Epithelial cell of esophagus (primary cell): ENCODE measurements around the gene DNAH14.
"Not testable (repeated sequence)": the region's sequence is repeated elsewhere in the genome, so short reads cannot be mapped to it uniquely, and the experiment has no call there.

Experiments
- DNase-seq: peaks from one replicate; pipeline ENCODE4 v3.0.0; 2010; ENCODE audit warnings: low read depth
- H3K4me3 ChIP-seq: 2 replicates; pipeline ENCODE4 v1.5.1; 2011; ENCODE audit warnings: mild to moderate bottlenecking, low read length, control low read depth
- TF ChIP-seq, protein P1 (sequence below): IDR thresholded peaks from 2 replicates; pipeline ENCODE4 v1.5.1; 2011; ENCODE audit warnings: low read depth, mild to moderate bottlenecking, low read length, control low read depth, inconsistent platforms; ENCODE audit not compliant: insufficient read depth; ENCODE audit errors: missing control alignments

DNAH14 gene

DNA sequence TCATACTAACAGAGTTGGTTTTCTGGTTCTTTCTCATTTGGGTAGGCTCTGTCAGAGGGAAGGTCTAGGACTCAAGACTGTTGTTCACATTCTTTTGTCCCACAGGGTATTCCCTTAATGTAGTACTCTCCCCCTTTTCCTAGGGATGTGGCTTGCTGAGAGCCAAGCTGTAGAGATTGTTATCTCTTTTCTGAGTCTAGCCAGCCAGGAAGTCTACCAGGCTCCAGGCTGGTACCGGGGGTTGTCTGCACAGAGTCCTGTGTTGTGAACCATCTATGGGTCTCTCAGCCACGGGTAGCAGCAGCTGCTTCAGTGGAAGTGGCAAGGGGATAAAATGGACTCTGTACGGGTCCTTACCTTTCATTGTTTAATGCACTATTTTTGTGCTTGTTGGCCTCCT is 272.0 kb downstream of the DNAH14 start:
- TF ChIP-seq, protein P1, sequence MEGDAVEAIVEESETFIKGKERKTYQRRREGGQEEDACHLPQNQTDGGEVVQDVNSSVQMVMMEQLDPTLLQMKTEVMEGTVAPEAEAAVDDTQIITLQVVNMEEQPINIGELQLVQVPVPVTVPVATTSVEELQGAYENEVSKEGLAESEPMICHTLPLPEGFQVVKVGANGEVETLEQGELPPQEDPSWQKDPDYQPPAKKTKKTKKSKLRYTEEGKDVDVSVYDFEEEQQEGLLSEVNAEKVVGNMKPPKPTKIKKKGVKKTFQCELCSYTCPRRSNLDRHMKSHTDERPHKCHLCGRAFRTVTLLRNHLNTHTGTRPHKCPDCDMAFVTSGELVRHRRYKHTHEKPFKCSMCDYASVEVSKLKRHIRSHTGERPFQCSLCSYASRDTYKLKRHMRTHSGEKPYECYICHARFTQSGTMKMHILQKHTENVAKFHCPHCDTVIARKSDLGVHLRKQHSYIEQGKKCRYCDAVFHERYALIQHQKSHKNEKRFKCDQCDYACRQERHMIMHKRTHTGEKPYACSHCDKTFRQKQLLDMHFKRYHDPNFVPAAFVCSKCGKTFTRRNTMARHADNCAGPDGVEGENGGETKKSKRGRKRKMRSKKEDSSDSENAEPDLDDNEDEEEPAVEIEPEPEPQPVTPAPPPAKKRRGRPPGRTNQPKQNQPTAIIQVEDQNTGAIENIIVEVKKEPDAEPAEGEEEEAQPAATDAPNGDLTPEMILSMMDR = no peak
- no peak overlapping the region for H3K4me3 ChIP-seq
- DNase-seq = no peak

DNA sequence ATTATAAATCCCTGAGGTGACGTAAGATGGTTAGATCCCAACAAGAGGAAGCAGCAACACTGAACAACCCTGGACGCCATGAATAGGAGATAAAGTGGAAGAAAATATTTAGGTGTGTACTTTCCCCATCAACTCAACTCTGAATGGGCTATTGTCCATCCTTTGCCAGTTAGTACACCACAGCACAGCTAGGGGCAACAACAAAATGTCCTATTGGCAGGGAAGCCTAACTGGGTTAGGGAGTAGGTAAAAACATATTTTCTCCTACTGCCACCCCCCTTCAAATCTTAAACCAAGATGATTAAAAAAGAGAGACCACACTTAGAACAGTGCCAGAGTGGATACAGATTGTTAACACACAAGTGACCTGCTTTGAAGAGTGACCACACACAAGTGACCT is 278.3 kb downstream of the DNAH14 start:
- DNase-seq = no peak
- TF ChIP-seq, protein P1 = no peak
- H3K4me3 ChIP-seq = no peak overlapping the region

DNA sequence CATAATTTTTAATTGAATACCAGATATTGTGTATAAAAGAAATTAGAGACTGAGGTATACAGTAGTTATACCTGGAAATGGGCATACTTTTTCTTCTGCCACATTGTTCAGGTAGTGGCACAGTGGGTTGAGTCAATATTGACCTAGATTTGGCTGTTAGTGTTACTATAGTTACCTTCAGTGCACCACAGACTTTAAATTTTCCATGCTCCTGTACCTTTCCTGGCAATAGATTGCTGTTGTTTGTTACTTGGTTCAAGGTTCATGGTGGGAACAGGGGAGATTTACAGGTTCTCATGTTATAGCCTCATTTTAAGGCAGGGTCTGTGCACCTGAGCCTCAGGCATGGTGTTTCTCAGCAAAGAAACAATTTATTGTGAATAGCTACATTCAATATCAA is 279.7 kb downstream of the DNAH14 start:
- H3K4me3 ChIP-seq = no peak overlapping the region
- TF ChIP-seq, protein P1 = no peak
- no peak for DNase-seq

DNA sequence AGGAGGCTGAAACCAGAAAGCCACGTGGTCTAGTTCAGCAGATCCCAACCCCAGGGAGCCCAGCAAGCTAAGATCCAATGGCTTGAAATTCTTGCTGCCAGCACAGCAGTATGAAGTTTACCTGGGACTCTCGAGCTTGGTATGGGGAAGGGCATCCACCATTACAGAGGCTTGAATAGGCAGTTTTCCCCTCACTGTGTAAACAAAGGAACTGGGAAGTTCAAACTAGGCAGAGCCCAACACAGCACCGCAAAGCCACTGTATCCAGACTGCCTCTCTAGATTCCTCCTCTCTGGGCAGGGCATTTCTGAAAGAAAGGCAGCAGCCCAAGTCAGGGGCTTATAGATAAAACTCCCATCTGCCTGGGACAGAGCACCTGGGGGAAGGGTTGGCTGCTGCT is 280.7 kb downstream of the DNAH14 start:
- not testable (repeated sequence) for H3K4me3 ChIP-seq, DNase-seq

DNA sequence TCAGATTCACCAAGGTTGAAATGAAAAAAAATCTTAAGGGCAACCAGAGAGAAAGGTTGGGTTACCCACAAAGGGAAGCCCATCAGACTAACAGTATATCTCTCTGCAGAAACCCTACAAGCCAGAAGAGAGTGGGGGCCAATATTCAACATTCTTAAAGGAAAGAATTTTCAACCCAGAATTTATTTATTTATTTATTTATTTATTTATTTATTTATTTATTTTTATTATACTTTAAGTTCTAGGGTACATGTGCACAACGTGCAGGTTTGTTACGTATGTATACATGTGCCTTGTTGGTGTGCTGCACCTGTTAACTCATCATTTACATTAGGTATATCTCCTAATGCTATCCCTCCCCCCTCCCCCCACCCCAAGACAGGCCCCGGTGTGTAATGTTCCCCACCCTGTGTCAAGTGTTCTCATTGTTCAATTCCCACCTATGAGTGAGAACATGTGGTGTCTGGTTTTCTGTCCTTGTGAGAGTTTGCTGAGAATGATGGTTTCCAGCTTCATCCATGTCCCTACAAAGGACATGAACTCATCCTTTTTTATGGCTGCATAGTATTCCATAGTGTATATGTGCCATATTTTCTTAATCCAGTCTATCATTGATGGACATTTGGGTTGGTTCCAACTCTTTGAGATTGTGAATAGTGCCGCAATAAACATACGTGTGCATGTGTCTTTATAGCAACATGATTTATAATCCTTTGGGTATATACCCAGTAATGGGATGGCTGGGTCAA is 282.4 kb downstream of the DNAH14 start:
- not testable (repeated sequence) for H3K4me3 ChIP-seq, DNase-seq

DNA sequence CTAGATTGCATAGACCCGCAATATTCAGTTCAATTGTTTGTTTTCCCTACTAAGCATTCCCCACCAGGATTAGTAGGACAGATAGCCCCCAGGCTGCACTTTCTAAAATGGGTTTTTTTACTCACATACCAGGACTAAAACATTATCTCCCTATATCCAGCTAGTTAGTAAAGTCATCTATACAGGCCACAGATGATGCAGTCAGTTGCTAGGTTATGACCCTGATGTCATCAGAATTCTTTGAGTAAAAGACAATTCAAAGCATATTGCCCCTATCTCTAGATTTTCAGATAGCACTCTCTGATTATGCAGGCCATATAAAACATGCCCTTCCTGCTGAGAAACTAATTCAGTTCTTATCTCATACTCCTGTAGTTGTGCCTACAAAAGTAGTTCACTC is 294.8 kb downstream of the DNAH14 start:
- TF ChIP-seq, protein P1 = no peak
- no peak overlapping the region for H3K4me3 ChIP-seq
- no peak for DNase-seq

- no peak overlapping the region for H3K4me3 ChIP-seq
- no peak for DNase-seq
- TF ChIP-seq, protein P1 = no peak
These were observed 296.2 kb downstream of the DNAH14 start for GRCh38 chr1:225225681-225226080.

- TF ChIP-seq, protein P1 = no peak
- no peak overlapping the region for H3K4me3 ChIP-seq
- DNase-seq = no peak
These were observed 299.4 kb downstream of the DNAH14 start for GRCh38 chr1:225228871-225229303.

GRCh38 chr1:225229429-225229828 is 300.0 kb downstream of the DNAH14 start:
- H3K4me3 ChIP-seq, DNase-seq: not testable (repeated sequence)
